Thyroid gland (tissue), 4 donors: Measurements from ENCODE around the gene PARP14. TPM values are rescaled to one million over a fixed set of nuclear protein-coding genes. Genes with fewer than 3 reads are reported as not detected.

ENCODE experiments used
- DNase-seq, 2 donors: peaks; one replicate each; pipeline ENCODE4 v3.0.0-alpha.2; 2019
- H3K27ac ChIP-seq, 3 donors: fragments of 200-600 bp; sonication (generic); 1 replicate in 2 of 3; 2 replicates in 1 of 3; pipeline ENCODE4 v1.5.1; 2016 to 2019; ENCODE audit warnings: mild to moderate bottlenecking in 1 of 3, moderate library complexity in 1 of 3
- H3K27me3 ChIP-seq: fragments of 200-600 bp; sonication (generic); one replicate; pipeline ENCODE4 v1.5.1; 2019
- H3K36me3 ChIP-seq, 2 donors: fragments of 200-600 bp; sonication (generic); one replicate each; pipeline ENCODE4 v1.5.1; 2016 to 2019
- H3K4me1 ChIP-seq, 2 donors: fragments of 200-600 bp; sonication (generic); one replicate each; pipeline ENCODE4 v1.5.1; 2017 to 2019
- H3K4me3 ChIP-seq, 3 donors: fragments of 200-600 bp; sonication (generic); replicated peaks in 1 of 3; 1 replicate in 2 of 3; 2 replicates in 1 of 3; pipeline ENCODE4 v1.5.1; 2016; ENCODE audit warnings: mild to moderate bottlenecking in 1 of 3
- H3K9me3 ChIP-seq: fragments of 200-600 bp; sonication (generic); one replicate; pipeline ENCODE4 v1.5.1; 2017
- POLR2A ChIP-seq, 2 donors: fragments of 450-650 bp; IDR thresholded peaks; one replicate each; pipeline ENCODE4 v1.6.1; 2017; ENCODE audit warnings: antibody characterized with exemption in 2 of 2, mild to moderate bottlenecking in 2 of 2, moderate library complexity in 1 of 2
- WGBS, 2 donors: methylation state at CpG; one replicate each; pipeline ENCODE4 v1.1.5; 2017; 5-methylcytosine and 5-hydroxymethylcytosine counted together
- intact Hi-C: fragments of 100-400 bp; cut with DNase I; formaldehyde crosslinking; loops from one replicate; pipeline ENCODE4 v1.15.1; 2023
- total RNA-seq, 4 donors: library from RNA; depleted of rRNA; stranded (reverse); fragments of >200 nt; gene quantifications; one replicate each; pipeline ENCODE4 v1.2.3, GENCODE V29; 2016
- TF ChIP-seq, protein P1 (sequence below), 6 experiments: fragments of 200-600 bp in 3 of 6; fragments of 450-650 bp in 3 of 6; sonication (generic) in 3 of 6; IDR thresholded peaks; one replicate each; pipeline ENCODE4 v1.5.1; 2016 to 2019; ENCODE audit warnings: antibody characterized with exemption in 6 of 6, mild to moderate bottlenecking in 2 of 6, inconsistent platforms in 1 of 6, moderate library complexity in 1 of 6

PARP14 gene
- total RNA-seq, 4 donors from 2014 or later = 44.5 to 107 (median 69.4) TPM

GRCh38 chr3:122688996-122689395 lies 8.4 kb downstream of the PARP14 start:
- TF ChIP-seq, protein P1, sequence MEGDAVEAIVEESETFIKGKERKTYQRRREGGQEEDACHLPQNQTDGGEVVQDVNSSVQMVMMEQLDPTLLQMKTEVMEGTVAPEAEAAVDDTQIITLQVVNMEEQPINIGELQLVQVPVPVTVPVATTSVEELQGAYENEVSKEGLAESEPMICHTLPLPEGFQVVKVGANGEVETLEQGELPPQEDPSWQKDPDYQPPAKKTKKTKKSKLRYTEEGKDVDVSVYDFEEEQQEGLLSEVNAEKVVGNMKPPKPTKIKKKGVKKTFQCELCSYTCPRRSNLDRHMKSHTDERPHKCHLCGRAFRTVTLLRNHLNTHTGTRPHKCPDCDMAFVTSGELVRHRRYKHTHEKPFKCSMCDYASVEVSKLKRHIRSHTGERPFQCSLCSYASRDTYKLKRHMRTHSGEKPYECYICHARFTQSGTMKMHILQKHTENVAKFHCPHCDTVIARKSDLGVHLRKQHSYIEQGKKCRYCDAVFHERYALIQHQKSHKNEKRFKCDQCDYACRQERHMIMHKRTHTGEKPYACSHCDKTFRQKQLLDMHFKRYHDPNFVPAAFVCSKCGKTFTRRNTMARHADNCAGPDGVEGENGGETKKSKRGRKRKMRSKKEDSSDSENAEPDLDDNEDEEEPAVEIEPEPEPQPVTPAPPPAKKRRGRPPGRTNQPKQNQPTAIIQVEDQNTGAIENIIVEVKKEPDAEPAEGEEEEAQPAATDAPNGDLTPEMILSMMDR (IDR thresholded peaks at IDR 0.05) = no peak
- TF ChIP-seq POLR2A (IDR thresholded peaks at IDR 0.05) = no peak
- Histone ChIP-seq H3K36me3 (peaks cover 29 to 33% of the 10 kb centered on the region in 2 donors), H3K4me1 (no peaks in the 10 kb centered on the region), H3K9me3 (no peaks in the 10 kb centered on the region), H3K4me3 (no peak overlapping the region), H3K27ac (no peak overlapping the region), H3K27me3 (no peaks in the 10 kb centered on the region)
- 88 to 92% methylated on average over 4 of the region's 4 CpGs for WGBS, 2 donors
- no peak for DNase-seq
- intact Hi-C loops = loop anchor here (10.0 kb wide), 1 partner anchor 274 kb away; the partner anchor contains the start of gene WDR5B

DNA sequence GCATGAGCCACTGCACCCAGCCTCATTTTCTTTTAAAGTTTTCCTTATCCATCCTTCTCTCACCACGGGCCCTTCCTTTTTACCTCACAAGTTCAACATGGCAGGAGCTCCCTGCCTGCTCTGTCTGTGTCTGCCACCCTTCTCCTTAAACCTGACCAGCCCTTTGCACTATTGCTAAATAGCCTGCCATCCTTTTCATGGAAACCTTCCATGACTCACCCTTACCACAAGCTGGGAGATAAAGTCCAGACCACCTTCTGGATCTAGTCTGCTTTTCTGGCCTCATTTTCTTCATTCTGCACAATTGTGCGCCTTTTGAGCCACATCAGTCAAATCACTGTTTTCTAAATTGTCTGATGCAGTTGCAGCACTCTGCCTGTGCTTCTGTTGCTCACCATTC lies 8.9 kb downstream of the PARP14 start:
- TF ChIP-seq, protein P1 (IDR thresholded peaks at IDR 0.05) = no peak
- TF ChIP-seq POLR2A (IDR thresholded peaks at IDR 0.05) = no peak
- no peak for DNase-seq
- intact Hi-C loops = loop anchor here (10.0 kb wide), 1 partner anchor 275 kb away; the partner anchor contains the start of gene WDR5B

DNA sequence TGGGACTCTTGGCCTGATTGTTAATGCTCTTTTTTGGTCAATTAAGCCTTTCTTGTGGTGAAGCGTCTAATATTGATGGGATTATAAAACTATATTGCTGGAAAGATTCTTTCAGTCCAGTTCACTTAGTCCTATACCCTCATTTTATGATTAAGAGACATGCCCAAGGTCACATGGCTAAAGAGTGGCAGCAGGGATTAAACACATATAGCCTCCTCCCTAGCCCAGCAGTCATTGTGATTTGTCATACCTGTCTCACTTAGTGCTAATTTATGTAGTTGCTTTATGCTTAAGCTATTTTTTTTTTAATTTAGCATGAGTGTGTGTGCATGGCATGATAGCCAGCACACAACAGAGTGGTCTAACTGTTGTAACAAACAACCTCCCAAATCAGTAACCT lies 9.5 kb downstream of the PARP14 start:
- Histone ChIP-seq H3K27ac (no peak overlapping the region), H3K36me3 (peaks cover 31 to 39% of the 10 kb centered on the region in 2 donors), H3K27me3 (no peaks in the 10 kb centered on the region), H3K9me3 (no peaks in the 10 kb centered on the region), H3K4me3 (no peak overlapping the region), H3K4me1 (no peaks in the 10 kb centered on the region)
- no peak for DNase-seq
- WGBS, 2 donors = 91 to 100% methylated on average over 1 of the region's 1 CpG
- TF ChIP-seq, protein P1 (IDR thresholded peaks at IDR 0.05) = no peak
- no peak for TF ChIP-seq POLR2A (IDR thresholded peaks at IDR 0.05)
- intact Hi-C loops = no loop called here

More for the DNA sequence above, 8.9 kb downstream of the PARP14 start:
- 88 to 95% methylated on average over 2 of the region's 2 CpGs for WGBS, 2 donors
- no peak overlapping the region for H3K27ac ChIP-seq
- H3K36me3 ChIP-seq = peaks cover 33 to 34% of the 10 kb centered on the region in 2 donors
- no peak overlapping the region for H3K4me3 ChIP-seq
- H3K27me3 ChIP-seq = no peaks in the 10 kb centered on the region
- no peaks in the 10 kb centered on the region for H3K9me3 ChIP-seq
- no peaks in the 10 kb centered on the region for H3K4me1 ChIP-seq

DNA sequence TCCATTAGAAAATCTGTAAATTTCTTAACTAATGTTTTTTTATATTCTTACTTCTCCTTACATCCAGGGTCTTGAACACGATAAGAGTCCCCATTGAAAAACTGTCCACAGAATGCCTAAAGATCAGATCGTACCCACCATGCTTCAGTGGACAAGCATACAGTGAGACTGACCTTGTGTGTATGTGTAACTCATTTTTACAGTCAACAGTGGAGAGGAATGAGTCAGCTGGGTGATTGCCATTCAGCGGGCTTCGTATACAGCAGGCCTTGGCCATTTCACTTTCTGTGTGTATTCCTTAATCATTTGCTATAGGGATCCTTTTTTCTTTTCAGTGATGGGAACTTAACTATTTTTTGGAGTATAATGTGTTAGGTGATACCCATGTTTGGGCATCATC lies 10.6 kb downstream of the PARP14 start:
- no peak for TF ChIP-seq POLR2A (IDR thresholded peaks at IDR 0.05)
- Histone ChIP-seq H3K27ac (no peak overlapping the region), H3K9me3 (no peaks in the 10 kb centered on the region), H3K36me3 (peaks cover 28 to 35% of the 10 kb centered on the region in 2 donors), H3K4me1 (peaks cover 0 to 4% of the 10 kb centered on the region in 2 donors), H3K27me3 (no peaks in the 10 kb centered on the region), H3K4me3 (no peak overlapping the region)
- no peak for DNase-seq
- WGBS, 2 donors = 87 to 93% methylated on average over 4 of the region's 4 CpGs
- intact Hi-C loops = no loop called here

- DNase-seq = no peak
- no peak for TF ChIP-seq POLR2A (IDR thresholded peaks at IDR 0.05)
- peaks cover 0 to 7% of the 10 kb centered on the region in 2 donors for H3K4me1 ChIP-seq
- H3K9me3 ChIP-seq = no peaks in the 10 kb centered on the region
- 88 to 90% methylated on average over 3 of the region's 3 CpGs for WGBS, 2 donors
- H3K36me3 ChIP-seq = peaks cover 21 to 26% of the 10 kb centered on the region in 2 donors
- intact Hi-C loops = no loop called here
- no peak overlapping the region for H3K4me3 ChIP-seq
- H3K27ac ChIP-seq = no peak overlapping the region
- H3K27me3 ChIP-seq = no peaks in the 10 kb centered on the region
Measured at GRCh38 chr3:122692674-122693073, 12.0 kb downstream of the PARP14 start.

DNA sequence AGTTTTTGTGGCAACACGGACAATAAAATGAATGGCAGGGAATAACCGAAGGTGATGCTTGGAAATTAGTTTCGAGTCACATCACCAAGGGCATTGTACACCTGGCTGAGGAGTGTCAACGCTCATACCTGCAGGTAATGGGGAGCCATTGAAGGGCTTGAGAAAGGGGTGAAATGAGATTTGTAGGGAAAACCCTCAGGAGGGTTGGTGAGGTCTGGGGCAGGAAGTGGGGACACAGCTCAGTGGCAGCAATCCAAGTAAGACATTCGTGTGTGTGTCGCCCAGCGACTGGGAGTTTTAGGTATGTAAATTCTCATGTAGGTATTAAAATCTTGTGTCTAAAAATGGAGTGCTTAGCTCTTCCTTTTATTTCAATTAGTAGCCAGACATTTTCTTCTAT lies 14.3 kb downstream of the PARP14 start:
- no peak for DNase-seq
- Histone ChIP-seq H3K4me1 (peaks cover 0 to 7% of the 10 kb centered on the region in 2 donors), H3K4me3 (no peak overlapping the region), H3K27ac (no peak overlapping the region), H3K36me3 (peaks cover 22 to 33% of the 10 kb centered on the region in 2 donors), H3K9me3 (no peaks in the 10 kb centered on the region), H3K27me3 (no peaks in the 10 kb centered on the region)
- TF ChIP-seq, protein P1 (IDR thresholded peaks at IDR 0.05) = no peak
- no peak for TF ChIP-seq POLR2A (IDR thresholded peaks at IDR 0.05)
- intact Hi-C loops = no loop called here
- 80 to 86% methylated on average over 7 of the region's 7 CpGs for WGBS, 2 donors
